Stimulated activated CD8-positive, alpha-beta memory T cell treated with anti-CD3 and anti-CD28 coated beads, Interleukin-15, amount 100 ng/mL, for 1 hour (primary cell): ENCODE results near the gene ULK4.
A peak's percentile ranks its signal among the peaks of the same experiment; 100 is the strongest.
"Not testable (repeated sequence)": the region's sequence is repeated elsewhere in the genome, so short reads cannot be mapped to it uniquely, and the experiment has no call there.

Source experiments
- DNase-seq: peaks from one replicate; pipeline ENCODE4 v3.0.0-alpha.2; 2020; ENCODE audit warnings: low read depth

The ULK4 gene

DNA sequence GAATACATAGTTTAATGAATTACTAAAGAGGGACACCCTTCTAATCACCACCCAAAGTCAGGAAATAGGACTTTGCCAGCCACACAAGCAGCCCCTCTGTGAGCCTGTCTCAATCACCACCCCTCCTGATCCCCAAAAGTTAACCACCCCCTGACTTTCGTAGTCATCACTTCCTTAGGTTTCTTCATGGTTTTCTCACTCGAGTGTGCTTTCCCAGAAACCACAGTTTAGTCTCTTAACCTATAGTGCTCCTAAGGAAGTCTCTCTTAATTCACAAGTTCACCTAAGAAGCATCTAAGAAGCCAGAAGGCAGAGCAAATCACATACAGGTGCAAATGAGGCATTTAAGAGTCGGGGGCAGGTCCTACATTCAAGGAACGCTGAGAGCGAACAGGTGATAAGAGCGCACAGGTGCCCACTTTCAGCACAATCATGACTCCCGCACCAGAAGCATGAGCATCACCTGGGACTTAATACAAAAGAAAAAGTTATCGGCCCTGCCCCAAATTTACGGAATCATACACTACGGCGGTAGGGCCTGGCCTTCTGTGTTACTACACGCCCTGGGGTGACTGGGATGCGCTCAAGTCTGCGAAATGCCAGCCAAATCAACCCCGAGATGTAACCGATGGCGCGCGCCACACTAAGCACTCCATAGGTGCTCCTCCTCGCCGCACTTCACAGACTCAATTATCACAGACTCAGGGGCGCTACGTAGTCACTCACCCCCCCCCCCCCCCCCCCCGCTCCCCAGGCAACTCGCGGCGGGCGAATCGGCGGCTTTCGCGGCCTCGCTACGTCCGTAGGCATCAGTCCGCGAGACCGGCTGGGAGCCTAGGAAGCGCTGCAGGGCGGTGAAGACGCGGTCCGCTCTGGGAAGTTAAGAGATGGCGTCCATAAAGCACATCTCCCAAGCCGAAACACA is 815 bp downstream of the ULK4 start:
- DNase-seq: peak; percentile 22

DNA sequence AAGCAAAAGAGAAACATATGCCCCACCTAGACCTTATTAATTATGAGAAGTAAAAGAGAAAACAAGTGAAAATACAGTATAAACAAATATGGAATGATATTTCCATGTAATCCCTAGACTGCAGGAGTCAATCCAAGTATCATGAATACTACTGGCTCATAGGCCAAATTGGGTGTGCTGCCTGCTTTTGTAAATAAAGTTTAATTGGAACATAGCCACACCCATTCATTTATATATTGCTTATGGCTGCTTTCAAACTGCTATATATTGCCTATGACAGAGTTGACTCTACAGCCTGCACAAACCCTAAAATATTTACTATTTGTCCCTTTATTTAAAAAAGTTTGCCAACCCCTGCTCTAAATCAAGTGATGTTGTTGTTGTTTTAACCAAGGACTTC is 5.3 kb downstream of the ULK4 start:
- DNase-seq: no peak

DNA sequence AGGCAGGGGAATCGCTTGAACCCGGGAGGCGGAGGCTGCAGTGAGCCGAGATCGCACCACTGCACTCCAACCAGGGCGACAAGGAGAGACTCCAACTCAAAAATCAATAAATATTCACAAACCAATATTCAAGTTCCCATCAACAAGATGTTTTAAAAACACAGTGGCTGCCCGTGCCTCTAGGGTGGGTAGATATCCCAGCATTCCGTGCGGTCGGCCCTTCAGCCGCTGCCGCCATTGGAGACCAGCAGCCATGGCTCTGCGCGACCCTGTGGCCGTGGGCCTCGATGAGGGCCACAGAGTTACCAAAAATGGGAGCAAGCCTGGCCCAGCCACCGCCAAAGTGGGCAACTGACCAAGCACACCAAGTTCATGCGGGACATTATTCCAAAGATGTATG is 6.7 kb downstream of the ULK4 start:
- no peak for DNase-seq

DNA sequence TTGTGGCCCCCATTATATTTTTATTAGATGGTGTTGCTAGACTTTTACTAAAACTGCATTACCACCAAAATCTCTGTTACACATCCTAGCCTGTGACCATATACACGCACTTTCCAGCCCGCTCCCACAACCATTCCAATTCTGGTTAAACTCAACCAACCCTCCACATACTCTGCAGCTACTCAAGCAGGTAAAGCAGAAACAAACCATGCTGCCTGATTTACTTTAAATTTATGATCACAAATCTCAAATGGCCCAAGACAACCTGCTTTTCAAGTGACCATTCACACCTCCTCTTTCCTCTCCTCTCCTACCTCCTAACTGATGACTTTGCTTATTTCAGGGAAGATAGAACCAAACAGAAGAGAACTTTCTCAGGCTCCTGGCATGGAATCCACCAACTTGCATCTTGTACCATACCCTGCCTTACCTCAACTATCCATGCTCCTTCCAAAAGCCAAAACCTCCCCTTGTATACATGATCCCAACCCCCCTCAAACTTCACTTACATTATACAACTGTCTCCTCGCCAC is 18.5 kb downstream of the ULK4 start:
- DNase-seq: no peak

DNA sequence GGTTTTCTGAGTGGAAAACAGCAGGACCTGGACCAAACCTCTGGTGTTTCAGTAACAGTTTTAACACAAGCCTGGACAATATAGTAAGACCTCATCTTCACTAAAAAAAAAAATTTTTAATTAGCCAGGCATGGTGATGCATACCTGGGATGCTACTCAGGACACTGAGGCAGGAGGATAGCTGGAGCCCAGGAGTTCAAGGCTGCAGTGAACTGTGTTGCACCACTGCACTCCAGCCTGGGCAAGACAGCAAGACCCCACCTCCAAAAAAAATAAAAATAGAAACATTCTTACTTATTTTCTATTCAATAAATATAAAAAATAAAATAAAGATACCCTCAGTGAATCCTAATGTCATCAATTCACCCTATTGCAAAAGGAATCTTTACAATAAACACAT is 21.5 kb downstream of the ULK4 start:
- DNase-seq: no peak

DNA sequence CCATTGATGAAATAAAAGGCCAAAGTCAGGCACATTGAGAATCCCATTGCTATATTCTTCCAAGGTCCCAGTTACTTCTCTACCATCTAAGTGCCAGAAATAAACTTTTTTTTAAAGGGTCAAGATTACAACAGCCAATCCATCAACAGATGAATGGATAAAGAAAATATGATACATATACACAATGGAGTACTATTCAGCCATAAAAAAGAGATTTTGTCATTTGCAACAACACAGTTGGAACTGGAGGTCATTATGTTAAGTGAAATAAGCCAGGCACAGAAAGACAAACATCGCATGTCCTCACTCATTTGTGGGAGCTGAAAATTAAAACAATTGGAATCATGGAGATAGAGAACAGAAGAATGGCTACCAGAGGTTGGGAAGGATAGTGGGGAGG is 25.5 kb downstream of the ULK4 start:
- no peak for DNase-seq

DNA sequence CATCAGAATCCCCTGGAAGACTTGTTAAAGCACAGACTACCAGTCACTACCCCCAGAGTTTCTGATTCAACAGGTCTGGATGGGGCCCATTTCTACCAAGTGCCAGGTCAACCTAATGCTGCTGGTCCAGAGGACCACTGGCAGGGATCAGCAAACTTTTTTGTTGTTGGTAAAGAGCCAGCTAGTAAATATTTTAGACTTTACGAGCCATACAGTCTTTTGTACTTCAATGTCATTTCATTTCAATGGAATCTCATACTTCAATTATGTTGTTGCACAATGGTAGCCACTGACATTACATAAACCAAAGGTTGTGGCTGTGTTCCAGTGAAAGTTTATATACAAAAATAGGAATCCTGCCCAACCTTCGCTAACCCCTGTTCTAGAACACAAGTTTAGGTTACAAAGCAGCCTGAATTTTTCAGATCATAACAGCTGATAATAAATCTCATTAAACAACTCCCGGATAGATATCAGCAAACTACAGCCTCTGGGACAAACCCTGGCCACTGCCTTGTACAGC is 28.7 kb downstream of the ULK4 start:
- DNase-seq: no peak

DNA sequence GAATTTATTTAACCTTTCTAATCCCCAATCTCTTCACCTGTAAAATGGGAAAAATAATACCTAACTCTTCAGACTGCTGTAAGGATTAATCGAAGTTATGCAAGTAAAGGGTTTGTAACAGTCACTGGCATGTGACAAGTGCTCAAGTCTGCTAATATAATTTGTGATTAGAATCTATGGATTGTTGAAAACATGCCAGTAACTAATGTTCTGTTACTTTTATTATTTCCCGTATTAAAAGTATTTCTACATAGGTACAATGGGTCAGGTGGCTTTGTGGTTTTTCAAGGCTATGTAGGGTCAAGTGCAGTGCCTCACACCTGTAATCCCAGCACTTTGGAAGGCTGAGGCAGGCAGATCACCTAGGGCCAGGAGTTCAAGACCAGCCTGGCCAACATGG is 29.4 kb downstream of the ULK4 start:
- DNase-seq: no peak

DNA sequence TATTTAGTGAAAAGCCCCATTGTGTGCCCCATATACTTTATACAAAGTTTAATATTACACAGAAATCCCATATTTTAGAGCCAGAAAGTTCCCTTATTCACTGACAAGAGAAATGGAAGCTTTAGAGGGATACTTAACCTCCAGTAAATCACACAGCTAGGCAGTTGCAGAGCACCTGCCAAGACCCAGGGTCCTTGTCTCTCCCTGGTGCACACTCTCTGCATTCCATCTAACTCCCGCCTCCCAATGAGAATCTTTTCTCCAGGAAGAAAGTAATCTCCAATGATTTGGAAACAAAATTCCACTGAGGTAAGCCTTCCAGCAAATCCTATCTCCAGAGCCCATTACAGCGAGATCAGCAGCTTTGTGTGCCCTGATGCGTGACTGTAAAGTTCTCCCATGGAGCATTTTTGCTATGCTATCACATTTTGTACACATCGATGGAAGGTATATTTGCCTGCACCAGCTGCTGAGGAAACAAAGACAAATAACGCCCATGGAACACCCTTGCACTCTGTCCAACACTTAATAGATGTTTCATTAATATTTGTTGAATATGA is 41.4 kb downstream of the ULK4 start:
- no peak for DNase-seq

DNA sequence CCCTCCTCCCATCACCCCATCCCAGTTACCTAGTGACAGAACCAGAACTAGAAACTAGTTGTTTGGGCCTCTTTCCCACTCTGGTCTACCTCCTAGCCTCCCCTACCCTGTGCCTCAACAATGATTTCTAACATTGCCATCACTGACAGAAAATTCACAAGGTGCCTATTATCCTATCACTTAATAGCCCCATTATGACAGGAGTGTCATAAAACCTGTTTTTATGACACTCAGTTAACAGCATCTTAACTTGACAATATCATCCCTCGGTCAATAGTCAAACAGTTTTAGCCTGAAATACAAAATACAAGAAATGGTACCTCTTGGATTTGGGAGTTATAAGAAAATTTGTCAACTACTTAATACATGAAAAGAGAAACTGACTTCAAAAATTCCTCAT is 46.5 kb downstream of the ULK4 start:
- DNase-seq: no peak

DNA sequence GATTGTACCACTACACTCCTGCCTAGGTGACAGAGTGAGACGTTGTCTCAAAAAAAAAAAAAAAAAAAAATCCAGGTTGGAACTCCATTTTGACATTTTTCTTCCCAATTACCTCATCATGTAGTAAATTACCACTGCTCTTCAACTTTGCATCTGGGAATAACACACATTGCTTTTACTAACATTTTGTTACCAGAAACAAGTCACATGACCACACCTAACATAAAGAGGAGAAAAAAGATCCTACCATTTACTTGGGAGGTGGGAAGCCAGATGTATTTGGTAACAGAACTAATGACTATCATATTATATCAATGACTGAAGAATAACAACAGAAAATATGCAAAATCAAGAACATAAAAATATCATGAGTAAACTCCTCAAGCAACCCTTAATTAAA is 49.6 kb downstream of the ULK4 start:
- DNase-seq: no peak

DNA sequence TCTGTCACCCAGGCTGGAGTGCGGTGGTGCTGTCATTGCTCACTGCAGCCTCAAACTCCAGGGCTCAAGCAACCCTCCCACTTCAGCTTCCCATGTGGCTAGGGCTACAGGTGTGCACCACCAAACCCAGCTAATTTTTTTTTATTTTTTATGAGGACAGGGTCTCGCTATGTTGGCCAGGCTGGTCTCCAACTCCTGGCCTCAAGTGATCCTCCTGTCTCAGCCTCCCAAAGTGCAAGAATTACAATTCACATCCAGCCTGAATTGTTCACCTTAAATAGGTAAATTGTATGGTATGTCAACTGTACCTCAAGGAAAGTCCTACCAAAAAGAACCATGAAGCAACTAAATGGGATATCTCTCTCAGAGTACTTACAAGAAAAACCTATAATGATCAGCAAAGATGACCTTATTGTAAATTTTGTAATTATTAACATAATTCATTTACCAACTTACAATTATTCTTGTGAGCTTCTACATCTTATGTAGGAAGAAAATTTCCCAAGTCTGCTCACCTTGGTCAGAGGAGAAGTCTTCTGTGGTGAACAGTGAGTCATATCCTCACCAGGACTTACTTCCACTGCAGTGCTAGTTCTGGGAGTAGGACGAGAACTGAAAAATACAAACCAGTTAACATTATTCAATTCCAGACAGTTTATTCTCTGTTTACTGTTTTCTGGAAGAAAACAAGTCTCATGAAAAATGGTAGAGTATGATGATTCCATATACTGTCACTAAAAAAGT is 54.4 kb downstream of the ULK4 start:
- DNase-seq: no peak

DNA sequence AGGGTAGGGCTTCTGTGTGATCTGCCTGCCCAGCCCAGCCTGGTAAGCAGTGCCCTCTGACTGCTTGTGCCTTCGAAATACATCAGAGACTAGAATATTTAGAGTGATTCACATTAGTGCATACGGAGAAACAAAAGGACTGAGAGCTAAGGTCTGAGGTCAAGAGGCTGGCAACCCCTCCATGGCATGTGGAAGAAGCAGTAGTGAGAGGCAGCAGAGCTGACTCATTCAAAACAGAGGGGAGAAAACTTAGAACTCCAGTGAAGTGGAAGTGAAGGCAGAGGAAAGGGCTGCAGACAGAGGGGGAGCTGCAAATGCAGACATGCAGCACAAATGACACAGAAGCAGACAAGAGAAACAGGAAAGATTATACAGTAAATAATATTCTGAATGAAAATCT is 61.6 kb downstream of the ULK4 start:
- no peak for DNase-seq

DNA sequence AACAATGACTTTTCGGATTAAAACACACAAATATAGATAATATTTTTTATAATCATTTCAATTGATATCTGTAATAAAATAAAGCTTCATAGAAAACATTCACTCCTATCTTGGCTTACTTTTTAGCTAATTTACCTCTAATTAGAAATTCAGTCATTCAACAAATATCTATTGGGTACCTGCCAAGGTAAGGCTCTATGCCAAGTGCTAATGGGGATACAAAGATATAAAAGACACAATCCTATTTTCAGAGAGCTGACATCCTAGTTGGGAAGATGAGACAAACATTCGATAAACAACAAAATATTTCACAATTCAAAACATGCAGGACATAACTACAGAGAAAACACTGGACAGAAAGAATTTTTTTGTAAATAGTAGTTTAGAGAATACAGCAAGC is 63.3 kb downstream of the ULK4 start:
- no peak for DNase-seq

DNA sequence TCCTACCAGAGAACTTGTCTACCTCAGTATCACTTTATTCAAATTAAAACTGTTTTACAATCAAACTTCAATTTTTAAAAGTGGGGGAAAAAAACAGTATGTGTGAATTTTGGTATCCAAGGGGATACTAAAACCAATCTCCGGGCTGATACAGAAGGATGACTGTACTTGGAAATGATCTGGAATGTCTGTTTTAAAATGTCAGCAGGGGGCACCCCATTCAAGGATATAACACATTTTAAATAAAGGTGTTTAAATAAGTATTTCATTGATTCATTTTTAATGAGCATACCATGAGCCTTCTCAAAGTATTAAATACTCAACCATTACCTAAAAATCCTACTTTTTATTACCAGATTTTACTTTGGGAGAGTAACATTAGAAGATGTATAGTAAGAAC is 67.9 kb downstream of the ULK4 start:
- no peak for DNase-seq

DNA sequence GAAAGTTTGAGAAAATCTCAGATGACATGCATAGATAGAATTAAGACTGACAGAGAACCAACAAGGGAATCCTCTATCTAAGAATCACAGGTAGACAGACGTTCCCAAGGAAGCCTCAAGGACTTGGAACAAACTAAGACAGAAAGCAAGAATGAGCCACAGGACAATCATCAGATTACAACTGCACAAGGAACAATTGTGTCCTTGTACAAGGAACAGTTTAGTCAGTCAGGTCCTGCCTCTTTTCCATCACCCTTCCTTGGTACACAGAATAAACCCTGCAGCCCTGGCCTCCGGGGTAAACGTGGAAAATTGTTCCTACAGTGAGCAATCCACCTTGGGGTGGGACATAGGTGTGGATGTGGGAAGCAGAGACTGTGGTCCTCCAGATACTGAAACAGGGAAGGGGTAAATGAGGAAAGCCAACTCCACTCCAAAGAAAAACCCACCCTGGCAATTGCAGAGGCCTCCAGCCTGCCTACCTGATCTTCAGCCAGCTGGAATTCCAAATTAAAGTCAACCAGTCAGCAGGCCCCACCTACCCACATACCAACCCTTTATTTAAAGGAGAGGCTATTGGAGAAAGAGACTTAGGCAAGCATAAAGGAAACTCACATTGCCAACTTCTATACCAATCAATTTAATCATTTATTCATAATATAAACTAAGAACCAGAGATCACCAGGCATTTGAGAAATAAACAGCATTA is 73.4 kb downstream of the ULK4 start:
- no peak for DNase-seq

DNA sequence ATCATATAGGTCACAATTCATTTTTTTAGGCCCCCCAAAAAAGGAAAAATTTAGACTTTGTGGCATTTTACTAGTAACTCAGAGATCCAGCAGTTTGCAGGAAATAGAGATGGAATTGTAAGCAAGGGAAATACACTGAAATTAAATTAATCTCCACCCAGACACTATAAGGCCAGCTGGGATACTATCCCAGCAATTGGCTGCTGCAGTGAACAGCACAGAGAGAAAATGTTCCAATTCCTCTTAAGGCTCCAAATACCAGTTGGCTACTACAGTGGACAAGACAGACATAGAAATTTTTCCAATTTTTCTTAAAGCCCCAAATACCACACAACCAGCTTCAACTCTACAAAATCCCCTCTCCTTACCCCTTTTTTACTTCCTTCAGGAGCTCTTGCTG is 78.9 kb downstream of the ULK4 start:
- no peak for DNase-seq

DNA sequence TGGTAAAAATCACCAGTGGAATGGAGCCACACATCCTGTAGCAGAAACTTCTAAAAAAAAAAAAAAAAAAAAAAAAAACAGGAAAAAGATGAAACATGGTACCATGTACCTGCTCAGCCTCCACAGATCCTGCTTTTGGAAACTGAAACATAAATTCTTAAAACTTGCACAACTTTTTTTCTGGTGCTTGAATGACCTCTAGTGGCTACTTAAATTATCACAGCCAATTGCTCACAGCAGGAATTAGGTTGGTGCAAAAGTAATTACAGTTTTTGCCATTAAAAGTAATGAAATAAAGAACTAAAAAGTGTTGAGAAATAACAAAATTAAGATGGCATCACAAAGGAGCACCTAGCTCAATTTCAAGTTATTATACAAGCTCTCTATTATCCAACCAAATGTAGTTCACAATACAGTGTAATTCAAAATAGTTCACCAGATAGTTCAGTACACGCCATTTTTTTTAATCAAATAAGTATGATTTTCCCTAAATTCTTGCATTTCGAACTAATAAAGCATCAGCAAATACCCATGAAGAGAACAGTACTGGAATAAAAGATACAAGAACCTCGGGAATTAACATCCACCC is 80.6 kb downstream of the ULK4 start:
- DNase-seq: no peak

DNA sequence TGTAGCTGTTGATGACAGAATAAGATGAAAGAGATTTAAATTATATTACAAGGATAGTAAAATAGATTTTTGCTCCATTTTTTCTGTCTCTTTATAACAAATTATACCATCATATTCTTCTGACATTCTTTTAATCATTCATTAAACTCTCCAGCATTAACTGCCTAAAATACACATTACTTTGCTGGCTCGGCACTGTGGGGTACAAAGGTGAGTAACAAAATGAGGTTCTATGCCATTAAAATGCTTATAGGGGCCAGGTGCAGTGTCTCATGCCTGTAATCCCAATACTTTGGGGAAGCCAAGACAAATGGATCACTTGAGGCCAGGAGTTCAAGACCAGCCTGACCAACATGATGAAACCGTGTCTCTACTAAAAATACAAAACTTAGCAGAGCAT is 81.5 kb downstream of the ULK4 start:
- DNase-seq: no peak

DNA sequence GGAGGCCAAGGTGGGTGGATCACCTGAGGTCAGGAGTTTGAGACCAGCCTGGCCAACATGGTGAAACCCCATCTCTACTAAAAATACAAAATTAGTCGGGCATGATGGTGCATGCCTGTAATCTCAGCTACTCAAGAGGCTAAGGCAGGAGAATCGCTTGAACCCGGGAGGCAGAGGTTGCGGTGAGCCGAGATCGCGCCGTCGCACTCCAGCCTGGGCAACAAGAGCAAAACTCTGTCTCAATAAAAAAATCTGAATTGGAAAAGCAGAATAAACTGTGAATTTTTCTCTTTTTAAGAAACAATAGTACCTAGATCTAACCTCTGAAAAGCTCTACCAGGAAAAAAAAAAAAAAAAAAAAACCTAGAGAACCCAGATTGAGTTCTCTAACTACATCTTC is 84.2 kb downstream of the ULK4 start:
- not testable (repeated sequence) for DNase-seq

DNA sequence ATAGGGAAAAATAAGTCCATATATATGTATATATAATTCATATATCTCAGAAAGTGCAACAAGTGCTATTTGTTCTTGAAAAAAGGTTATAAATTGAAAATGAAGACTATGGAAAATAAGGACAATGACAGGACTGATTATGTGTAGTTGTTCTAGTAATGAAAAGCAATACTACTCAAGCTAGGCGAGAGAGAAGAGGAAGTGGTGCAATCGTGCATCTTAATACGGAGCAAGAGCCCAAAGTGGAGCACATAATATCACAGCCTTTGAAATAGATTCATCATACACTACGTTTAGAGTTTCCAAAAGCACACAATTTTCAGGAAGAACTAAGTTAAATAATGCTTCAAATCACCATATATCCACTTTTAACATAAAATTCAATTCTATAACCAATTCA is 87.9 kb downstream of the ULK4 start:
- DNase-seq: no peak

DNA sequence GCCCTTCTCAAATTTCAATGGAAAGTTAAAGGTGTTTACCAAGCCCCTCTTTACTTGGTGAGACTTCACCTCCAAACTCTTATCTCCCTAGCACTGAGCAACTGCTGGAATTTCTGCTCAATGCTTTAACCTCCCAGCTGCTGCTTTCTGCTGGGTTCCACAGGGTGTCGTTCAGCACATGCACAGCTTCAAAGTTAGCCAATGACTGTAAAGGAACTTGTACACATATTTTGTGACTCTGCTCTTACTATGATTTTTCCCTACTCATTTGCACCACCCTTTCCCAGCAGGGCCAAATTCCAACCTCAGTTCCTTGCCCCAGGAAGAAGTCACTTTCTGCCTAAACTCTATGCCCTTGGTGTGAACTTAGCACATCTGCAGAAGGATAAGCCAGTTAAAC is 89.7 kb downstream of the ULK4 start:
- no peak for DNase-seq
